GM12801 (cell line): ENCODE data around the gene CDC45.

ENCODE experiments used
- CTCF ChIP-seq: IDR thresholded peaks from one replicate; pipeline ENCODE4 v1.5.1; 2011; ENCODE audit warnings: control low read depth; ENCODE audit not compliant: insufficient read length; ENCODE audit errors: extremely low read depth

Gene CDC45

GRCh38 chr22:19569276-19569640, 89.5 kb downstream of the CDC45 start:
- TF ChIP-seq CTCF = no peak

DNA sequence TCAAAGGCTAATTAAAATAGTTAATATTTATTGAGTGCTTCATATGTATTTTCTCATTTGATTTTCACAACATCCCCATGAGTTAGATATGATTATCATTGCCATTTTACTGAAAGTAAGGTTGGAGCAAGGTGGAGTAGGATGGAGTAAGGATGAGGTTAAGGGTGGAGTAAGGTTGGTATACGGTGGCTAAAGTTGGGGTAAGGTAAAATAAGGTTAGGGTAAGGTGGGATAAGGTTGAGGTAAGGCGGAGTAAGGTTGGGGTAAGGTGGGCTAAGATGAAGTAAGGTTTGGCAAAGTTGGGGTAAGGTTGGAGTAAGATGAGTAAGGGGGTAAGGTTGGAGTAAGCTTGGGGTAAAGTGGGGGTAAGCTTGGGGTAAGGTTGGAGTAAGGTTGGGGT, 90.3 kb downstream of the CDC45 start:
- no peak for TF ChIP-seq CTCF
